Tibial artery (tissue), 4 donors: Measurements from ENCODE around the gene LDLRAD3.

Experiments used
- DNase-seq, 2 donors: peaks; one replicate each; pipeline ENCODE4 v3.0.0-alpha.2; 2019
- H3K27ac ChIP-seq, 2 donors: fragments of 200-600 bp; sonication (generic) in 1 of 2; 1 replicate in 1 of 2; 2 replicates in 1 of 2; pipeline ENCODE4 v1.5.1; 2018 to 2019; ENCODE audit warnings: mild to moderate bottlenecking in 1 of 2
- H3K27me3 ChIP-seq, 2 donors: fragments of 200-600 bp; sonication (generic) in 1 of 2; one replicate each; pipeline versions ENCODE4 v1.5.1 to v1.6.0; 2016 to 2019
- H3K36me3 ChIP-seq, 3 donors: fragments of 200-600 bp; sonication (generic) in 2 of 3; one replicate each; pipeline ENCODE4 v1.5.1; 2016 to 2019; ENCODE audit warnings: mild to moderate bottlenecking in 2 of 3
- H3K4me1 ChIP-seq, 4 donors: fragments of 200-600 bp; sonication (generic) in 2 of 4; 1 replicate in 3 of 4; 2 replicates in 1 of 4; pipeline ENCODE4 v1.5.1; 2016 to 2019
- H3K4me3 ChIP-seq, 2 donors: fragments of 200-600 bp; sonication (generic) in 1 of 2; 1 replicate in 1 of 2; 2 replicates in 1 of 2; pipeline ENCODE4 v1.5.1; 2018 to 2019; ENCODE audit warnings: mild to moderate bottlenecking in 2 of 2
- H3K9me3 ChIP-seq, 3 donors: fragments of 200-600 bp; sonication (generic) in 1 of 3; one replicate each; pipeline ENCODE4 v1.5.1; 2016 to 2019
- intact Hi-C: fragments of 100-400 bp; cut with DNase I; formaldehyde crosslinking; loops from one replicate; pipeline ENCODE4 v1.15.0; 2023; ENCODE audit warnings: low total_unique reads
- TF ChIP-seq, protein P1 (sequence below), 2 experiments: fragments of 200-600 bp in 1 of 2; fragments of 450-650 bp in 1 of 2; IDR thresholded peaks; one replicate each; pipeline ENCODE4 v1.5.1; 2017 to 2019; ENCODE audit warnings: antibody characterized with exemption in 2 of 2, mild to moderate bottlenecking in 1 of 2, moderate library complexity in 1 of 2

Gene LDLRAD3

DNA sequence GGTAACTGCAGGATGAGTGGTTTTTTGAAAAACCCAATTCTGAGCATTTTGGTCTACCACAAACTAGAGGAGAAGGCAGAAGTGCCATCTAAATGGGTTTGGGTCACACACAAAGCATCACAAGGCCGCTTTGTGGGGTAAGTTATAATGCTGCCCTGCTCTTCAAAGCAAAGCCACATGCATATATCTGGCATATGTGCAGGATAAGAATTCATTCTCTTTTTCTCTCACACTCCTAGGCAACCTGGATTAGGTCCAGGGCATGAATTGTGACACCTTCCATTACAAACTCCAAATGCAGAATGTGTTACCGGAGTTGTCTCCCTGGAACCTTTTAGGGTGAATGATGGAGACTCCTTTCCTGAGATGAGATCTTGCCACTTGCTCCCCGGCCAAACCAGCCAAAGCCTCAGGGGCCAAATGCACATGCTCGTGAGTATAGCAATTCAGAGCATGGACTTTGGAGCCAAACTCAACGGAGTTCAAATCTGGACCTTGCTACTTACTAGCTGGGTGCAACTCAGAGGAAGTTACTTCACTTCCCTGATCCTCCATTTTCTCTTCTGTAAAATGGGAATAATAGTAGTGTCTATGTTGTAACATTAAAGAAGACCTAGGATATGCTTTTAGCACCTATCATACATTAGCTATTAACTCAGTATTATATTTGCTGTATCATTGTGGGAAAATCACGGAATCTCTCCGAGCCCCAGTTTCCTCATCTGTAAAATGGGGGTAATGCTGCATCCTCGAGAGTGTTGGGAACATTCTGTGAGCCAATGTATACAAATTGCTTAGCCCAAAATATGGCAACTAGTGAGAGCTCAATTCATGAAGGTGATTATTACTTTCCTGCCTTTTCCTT lies 248.8 kb downstream of the LDLRAD3 start:
- DNase-seq: no peak
- no peak overlapping the region for H3K4me3 ChIP-seq
- no peak overlapping the region for H3K27ac ChIP-seq
- intact Hi-C loops: no loop called here
- H3K27me3 ChIP-seq: no peaks in the 10 kb centered on the region
- TF ChIP-seq, protein P1, sequence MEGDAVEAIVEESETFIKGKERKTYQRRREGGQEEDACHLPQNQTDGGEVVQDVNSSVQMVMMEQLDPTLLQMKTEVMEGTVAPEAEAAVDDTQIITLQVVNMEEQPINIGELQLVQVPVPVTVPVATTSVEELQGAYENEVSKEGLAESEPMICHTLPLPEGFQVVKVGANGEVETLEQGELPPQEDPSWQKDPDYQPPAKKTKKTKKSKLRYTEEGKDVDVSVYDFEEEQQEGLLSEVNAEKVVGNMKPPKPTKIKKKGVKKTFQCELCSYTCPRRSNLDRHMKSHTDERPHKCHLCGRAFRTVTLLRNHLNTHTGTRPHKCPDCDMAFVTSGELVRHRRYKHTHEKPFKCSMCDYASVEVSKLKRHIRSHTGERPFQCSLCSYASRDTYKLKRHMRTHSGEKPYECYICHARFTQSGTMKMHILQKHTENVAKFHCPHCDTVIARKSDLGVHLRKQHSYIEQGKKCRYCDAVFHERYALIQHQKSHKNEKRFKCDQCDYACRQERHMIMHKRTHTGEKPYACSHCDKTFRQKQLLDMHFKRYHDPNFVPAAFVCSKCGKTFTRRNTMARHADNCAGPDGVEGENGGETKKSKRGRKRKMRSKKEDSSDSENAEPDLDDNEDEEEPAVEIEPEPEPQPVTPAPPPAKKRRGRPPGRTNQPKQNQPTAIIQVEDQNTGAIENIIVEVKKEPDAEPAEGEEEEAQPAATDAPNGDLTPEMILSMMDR (IDR thresholded peaks at IDR 0.05): no peak
- H3K9me3 ChIP-seq: no peaks in the 10 kb centered on the region
- peaks cover 0 to 7% (median 0%) of the 10 kb centered on the region in 4 donors for H3K4me1 ChIP-seq
- H3K36me3 ChIP-seq: no peaks in the 10 kb centered on the region

DNA sequence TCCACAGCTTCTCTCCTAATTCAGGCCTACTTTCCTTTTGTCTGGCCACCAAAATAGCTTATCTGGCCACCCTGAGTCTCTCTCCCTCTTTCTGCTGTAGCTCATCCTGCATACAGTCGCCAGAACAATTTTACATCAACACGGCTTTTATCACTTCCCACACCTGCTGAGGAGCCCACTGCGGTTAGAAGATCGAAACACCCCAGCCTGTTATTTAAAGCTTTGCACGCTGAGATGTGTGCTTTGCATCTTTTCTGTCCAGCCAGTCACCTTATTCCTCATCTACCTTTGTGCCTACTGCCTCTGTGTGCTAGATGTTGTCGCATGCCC lies 249.4 kb downstream of the LDLRAD3 start:
- intact Hi-C loops: no loop called here
- Histone ChIP-seq H3K36me3 (peaks cover 0 to 2% (median 0%) of the 10 kb centered on the region in 3 donors), H3K4me1 (peaks cover 0 to 7% (median 0%) of the 10 kb centered on the region in 4 donors), H3K9me3 (no peaks in the 10 kb centered on the region), H3K27ac (no peak overlapping the region), H3K4me3 (no peak overlapping the region), H3K27me3 (no peaks in the 10 kb centered on the region)
- DNase-seq: no peak
- TF ChIP-seq, protein P1 (IDR thresholded peaks at IDR 0.05): no peak

DNA sequence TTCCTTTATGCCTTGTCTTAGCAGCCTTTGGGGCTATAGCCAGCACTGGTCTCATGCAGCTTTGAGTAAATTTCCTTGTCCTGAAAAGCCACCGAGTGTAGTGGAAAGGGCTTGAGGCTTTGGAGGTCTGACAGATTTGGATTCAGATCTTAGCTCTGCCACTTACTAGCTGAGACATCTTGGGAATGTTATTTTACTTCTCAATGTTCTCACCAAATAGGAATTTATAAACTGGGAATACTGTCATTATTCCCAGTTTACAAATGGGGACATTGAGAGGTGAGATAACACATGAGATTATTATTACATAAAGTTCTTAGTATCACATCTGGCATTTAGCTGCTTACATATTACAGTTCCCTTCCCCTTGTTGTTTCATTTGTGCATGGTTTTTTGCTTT lies 249.9 kb downstream of the LDLRAD3 start:
- Histone ChIP-seq H3K27me3 (no peaks in the 10 kb centered on the region), H3K4me1 (peaks cover 0 to 7% (median 0%) of the 10 kb centered on the region in 4 donors), H3K36me3 (peaks cover 0 to 6% (median 0%) of the 10 kb centered on the region in 3 donors), H3K27ac (no peak overlapping the region), H3K4me3 (no peak overlapping the region), H3K9me3 (no peaks in the 10 kb centered on the region)
- TF ChIP-seq, protein P1 (IDR thresholded peaks at IDR 0.05): no peak
- no peak for DNase-seq
- intact Hi-C loops: no loop called here

DNA sequence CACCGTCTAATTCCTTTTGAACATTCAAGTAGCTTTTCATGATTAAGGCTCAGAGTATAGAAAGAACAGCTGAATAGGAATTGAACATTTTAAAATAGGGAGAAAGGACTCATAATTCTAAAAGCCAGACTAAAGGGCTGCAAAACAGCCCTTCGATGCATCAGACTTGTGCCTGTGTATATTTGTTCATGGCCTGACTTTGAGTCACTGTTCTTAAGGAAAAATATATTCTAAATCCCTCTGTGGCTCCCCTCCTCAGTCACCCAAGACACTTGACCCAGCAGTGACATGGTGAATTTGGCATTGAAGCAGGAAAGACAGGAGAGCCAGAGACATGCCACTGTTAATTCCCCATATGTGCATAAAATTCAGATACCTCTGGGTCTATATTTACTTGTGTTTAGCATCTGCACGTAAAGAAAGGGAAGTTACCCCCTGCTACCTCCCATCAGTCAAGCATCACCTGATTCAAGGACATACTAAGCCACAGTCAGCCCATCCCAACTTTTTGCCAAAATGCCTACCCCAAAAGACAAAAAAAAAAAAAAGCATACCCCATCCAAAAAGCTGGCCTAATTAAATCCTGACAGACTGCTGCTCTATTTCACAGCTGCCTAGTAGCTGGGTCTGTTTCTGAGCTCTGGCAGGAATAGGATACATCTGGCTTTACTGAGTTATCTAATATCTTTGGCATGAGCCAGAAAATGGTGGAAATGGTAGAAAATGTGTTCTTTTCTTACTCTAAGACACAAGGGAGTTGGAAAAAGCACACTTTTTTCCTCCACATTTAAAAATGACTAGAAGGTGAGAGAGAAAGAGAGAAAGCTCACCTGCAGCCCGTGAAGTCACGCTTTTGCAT lies 251.9 kb downstream of the LDLRAD3 start:
- Histone ChIP-seq H3K27ac (no peak overlapping the region), H3K4me3 (no peak overlapping the region), H3K4me1 (peaks cover 0 to 7% (median 0%) of the 10 kb centered on the region in 4 donors), H3K9me3 (no peaks in the 10 kb centered on the region), H3K27me3 (no peaks in the 10 kb centered on the region), H3K36me3 (peaks cover 0 to 6% (median 0%) of the 10 kb centered on the region in 3 donors)
- TF ChIP-seq, protein P1 (IDR thresholded peaks at IDR 0.05): no peak
- DNase-seq: no peak
- intact Hi-C loops: no loop called here

DNA sequence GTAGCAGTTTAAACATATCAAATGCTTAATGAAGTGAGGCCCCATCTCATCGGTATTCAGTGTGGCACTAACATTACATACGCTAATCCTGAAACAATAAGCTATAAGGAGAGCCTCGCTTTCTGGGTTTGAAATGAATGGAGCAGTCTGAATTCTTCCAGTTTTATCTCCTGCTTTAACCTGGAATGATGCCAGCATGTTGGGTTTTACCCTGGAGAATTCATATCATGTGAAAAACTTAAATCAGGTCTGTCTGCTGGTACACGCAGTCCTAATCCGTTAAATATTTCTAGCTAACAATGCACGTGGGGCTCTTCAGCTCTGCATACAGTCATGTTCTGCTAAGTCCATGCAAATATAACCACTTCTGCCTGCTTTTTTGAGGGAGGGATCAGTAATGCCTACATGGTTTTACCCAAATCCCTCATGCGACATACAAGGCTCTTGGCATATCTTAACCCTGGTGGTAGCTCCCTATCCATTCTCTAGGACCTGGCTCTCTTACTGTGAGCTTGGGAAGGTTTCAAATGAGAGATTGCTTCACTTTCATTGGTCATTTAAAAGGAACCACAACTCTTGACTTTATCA lies 252.6 kb downstream of the LDLRAD3 start:
- Histone ChIP-seq H3K9me3 (no peaks in the 10 kb centered on the region), H3K4me1 (peaks cover 0 to 7% (median 0%) of the 10 kb centered on the region in 4 donors), H3K27me3 (no peaks in the 10 kb centered on the region), H3K4me3 (no peak overlapping the region), H3K27ac (no peak overlapping the region), H3K36me3 (peaks cover 0 to 6% (median 0%) of the 10 kb centered on the region in 3 donors)
- intact Hi-C loops: no loop called here
- no peak for DNase-seq
- TF ChIP-seq, protein P1 (IDR thresholded peaks at IDR 0.05): no peak
